HCT116 (cell line): ENCODE measurements around the gene NOP14. TPM values are rescaled to one million over a fixed set of nuclear protein-coding genes. Genes with fewer than 3 reads are reported as not detected.

Source experiments
- ATAC-seq: fragments of 200-7000 bp; cut with Tn5 transposase; 2 replicates; pipeline ENCODE4 v1.9.1; 2020; ENCODE audit warnings: mild to moderate bottlenecking, moderate library complexity
- BruUV-seq: library from RNA; stranded (reverse); fragments of 400-500 nt; replicated peaks from 2 replicates; lab custom pipeline; 2021; lab: Mats Ljungman, UMichigan
- CTCF ChIA-PET: fragments of 300-600 bp; sonication (Branson Sonifier 250); formaldehyde crosslinking; loops from one replicate; lab custom pipeline; 2021; ENCODE audit warnings: antibody characterized with exemption; lab: Charles Lee
- POLR2A ChIA-PET: fragments of 300-600, 350-600 bp; sonication (Branson Sonifier 250); formaldehyde crosslinking; loops from one replicate; lab custom pipeline; 2021; ENCODE audit warnings: antibody characterized with exemption; lab: Charles Lee
- RAD21 ChIA-PET, 2 experiments: fragments of 300-600 bp; sonication (Branson Sonifier 250); formaldehyde crosslinking; loops; one replicate each; lab custom pipeline; 2023; ENCODE audit warnings: low total read pairs in 2 of 2; ENCODE audit not compliant: uncharacterized antibody in 2 of 2, unreplicated experiment in 2 of 2, low non-redundant PET in 1 of 2; lab: Charles Lee
- DNase-seq: peaks from one replicate; pipeline ENCODE4 v3.0.0-alpha.2; 2010; ENCODE audit warnings: low read depth, low spot score
- H2AFZ ChIP-seq: fragments of 200-600 bp; shearing (Covaris generic), sonication (generic); 2 replicates; pipeline ENCODE4 v1.6.1; 2017; ENCODE audit warnings: low read depth, mixed run types, mixed read lengths, antibody characterized with exemption, low read length; ENCODE audit not compliant: poor library complexity, severe bottlenecking
- H3K27ac ChIP-seq: 2 replicates; pipeline ENCODE4 v1.5.1; 2012; ENCODE audit warnings: low read depth, low read length
- H3K27me3 ChIP-seq: fragments of 200-600 bp; sonication (generic); 2 replicates; pipeline ENCODE4 v1.6.1; 2016; ENCODE audit warnings: mixed run types, low read length, mixed read lengths; ENCODE audit not compliant: insufficient read depth
- H3K36me3 ChIP-seq, 2 experiments: fragments of 200-500 bp in 1 of 2; fragments of 200-600 bp in 1 of 2; sonication (Bioruptor generic) in 1 of 2; sonication (generic) in 1 of 2; 2 replicates each; pipeline versions ENCODE4 v1.5.1 to v1.6.1; 2014 to 2016; ENCODE audit warnings: low read length in 2 of 2, inconsistent platforms in 1 of 2, mixed read lengths in 1 of 2, mixed run types in 1 of 2; ENCODE audit not compliant: insufficient read depth in 2 of 2, control insufficient read depth in 1 of 2
- H3K4me1 ChIP-seq, 2 experiments: fragments of 200-600 bp in 1 of 2; sonication (generic) in 1 of 2; 2 replicates each; pipeline versions ENCODE4 v1.5.1 to v1.6.1; 2012 to 2017; ENCODE audit warnings: low read length in 2 of 2, inconsistent platforms in 1 of 2, mild to moderate bottlenecking in 1 of 2, mixed read lengths in 1 of 2, mixed run types in 1 of 2, moderate library complexity in 1 of 2; ENCODE audit not compliant: insufficient read depth in 2 of 2, control insufficient read depth in 1 of 2
- H3K4me2 ChIP-seq: fragments of 200-600 bp; sonication (generic); 2 replicates; pipeline ENCODE4 v1.6.1; 2017; ENCODE audit warnings: mixed run types, low read length, mixed read lengths
- H3K4me3 ChIP-seq, 2 experiments: fragments of 200-600 bp in 1 of 2; sonication (generic) in 1 of 2; replicated peaks in 1 of 2; 2 replicates each; pipeline ENCODE4 v1.5.1; 2011 to 2016; ENCODE audit warnings: low read length in 2 of 2, control low read depth in 1 of 2, low read depth in 1 of 2, mild to moderate bottlenecking in 1 of 2, mixed read lengths in 1 of 2, mixed run types in 1 of 2
- H3K79me2 ChIP-seq: fragments of 200-600 bp; sonication (generic); 2 replicates; pipeline ENCODE4 v1.6.1; 2017; ENCODE audit warnings: mild to moderate bottlenecking, mixed run types, low read length, moderate library complexity, mixed read lengths; ENCODE audit not compliant: insufficient read depth
- H3K9ac ChIP-seq: fragments of 200-600 bp; sonication (generic); 2 replicates; pipeline ENCODE4 v1.6.1; 2016; ENCODE audit warnings: low read length, mixed read lengths
- H3K9me2 ChIP-seq: fragments of 200-600 bp; sonication (generic), shearing (Covaris generic); 2 replicates; pipeline ENCODE4 v1.6.1; 2017; ENCODE audit warnings: mixed run types, mild to moderate bottlenecking, moderate library complexity; ENCODE audit not compliant: insufficient read depth
- H3K9me3 ChIP-seq, 2 experiments: fragments of 200-500 bp in 1 of 2; fragments of 200-600 bp in 1 of 2; sonication (Bioruptor generic) in 1 of 2; sonication (generic) in 1 of 2; 2 replicates each; pipeline ENCODE4 v1.6.1; 2014 to 2017; ENCODE audit warnings: low read length in 2 of 2, mixed read lengths in 2 of 2, inconsistent platforms in 1 of 2, low read depth in 1 of 2, mild to moderate bottlenecking in 1 of 2, mixed run types in 1 of 2, moderate library complexity in 1 of 2; ENCODE audit not compliant: control insufficient read depth in 1 of 2, insufficient read depth in 1 of 2
- H4K20me1 ChIP-seq: fragments of 200-600 bp; sonication (generic), shearing (Covaris generic); 2 replicates; pipeline ENCODE4 v1.6.1; 2017; ENCODE audit warnings: mixed run types, mild to moderate bottlenecking, moderate library complexity; ENCODE audit not compliant: insufficient read depth
- CBX3 ChIP-seq: IDR thresholded peaks from 2 replicates; pipeline ENCODE4 v1.6.1; 2012; ENCODE audit warnings: low read depth
- CEBPB ChIP-seq: IDR thresholded peaks from 2 replicates; pipeline ENCODE4 v1.6.1; 2012; ENCODE audit warnings: low read depth
- EGR1 ChIP-seq: IDR thresholded peaks from 2 replicates; pipeline ENCODE4 v1.6.1; 2012; ENCODE audit warnings: low read depth
- ELF1 ChIP-seq: IDR thresholded peaks from 2 replicates; pipeline ENCODE4 v1.6.1; 2012; ENCODE audit warnings: low read depth, borderline replicate concordance
- EZH2 ChIP-seq: fragments of 200-600 bp; sonication (generic); IDR thresholded peaks from 2 replicates; pipeline ENCODE4 v1.6.1; 2017; ENCODE audit warnings: antibody characterized with exemption, mixed run types
- EZH2phosphoT487 ChIP-seq: fragments of 200-600 bp; IDR thresholded peaks from 2 replicates; pipeline ENCODE4 v1.6.1; 2018; ENCODE audit warnings: antibody characterized with exemption, borderline replicate concordance
- POLR2AphosphoS5 ChIP-seq: IDR thresholded peaks from 2 replicates; pipeline ENCODE4 v1.6.1; 2011; ENCODE audit warnings: mild to moderate bottlenecking, low read depth, low read length, moderate library complexity
- RAD21 ChIP-seq: IDR thresholded peaks from 2 replicates; pipeline ENCODE4 v1.6.1; 2012; ENCODE audit warnings: low read depth, mild to moderate bottlenecking
- SIN3A ChIP-seq: IDR thresholded peaks from 2 replicates; pipeline ENCODE4 v1.6.1; 2012; ENCODE audit warnings: low read depth
- SP1 ChIP-seq: IDR thresholded peaks from 2 replicates; pipeline ENCODE4 v1.6.1; 2012; ENCODE audit warnings: low read depth
- SRF ChIP-seq: IDR thresholded peaks from 2 replicates; pipeline ENCODE4 v1.6.1; 2012; ENCODE audit warnings: low read depth
- YY1 ChIP-seq: IDR thresholded peaks from 2 replicates; pipeline ENCODE4 v1.6.1; 2011; ENCODE audit warnings: low read length, low read depth, moderate library complexity, mild to moderate bottlenecking; ENCODE audit not compliant: insufficient replicate concordance; ENCODE audit errors: extremely low read depth
- ZFX ChIP-seq: fragments of 450-650 bp; IDR thresholded peaks from 2 replicates; pipeline ENCODE4 v1.6.1; 2017
- intact Hi-C: fragments of 100-400 bp; cut with micrococcal nuclease; formaldehyde crosslinking; loops from 2 replicates; pipeline ENCODE4 v1.10.0; 2022
- total RNA-seq: library from RNA; stranded (reverse); gene quantifications from one replicate; pipeline ENCODE4 v1.2.1, GENCODE V29; 2021; ENCODE audit not compliant: unreplicated experiment
- TF ChIP-seq, protein P1 (sequence below): IDR thresholded peaks from 2 replicates; pipeline ENCODE4 v1.6.1; 2012
- TF ChIP-seq, protein P2 (sequence below): IDR thresholded peaks from 2 replicates; pipeline ENCODE4 v1.6.1; 2011; ENCODE audit warnings: mild to moderate bottlenecking, low read length, moderate library complexity; ENCODE audit not compliant: insufficient replicate concordance; ENCODE audit errors: extremely low read depth
- TF ChIP-seq, protein P3 (sequence below): IDR thresholded peaks from 2 replicates; pipeline ENCODE4 v1.6.1; 2012; ENCODE audit warnings: low read depth
- TF ChIP-seq, protein P4 (sequence below): IDR thresholded peaks from 2 replicates; pipeline ENCODE4 v1.6.1; 2012
- TF ChIP-seq, protein P5 (sequence below), 3 experiments: fragments of 200-600 bp in 1 of 3; sonication (generic) in 1 of 3; IDR thresholded peaks in 2 of 3; conservative IDR thresholded peaks in 1 of 3; 2 replicates each; pipeline ENCODE4 v1.5.1; 2012 to 2017; ENCODE audit warnings: low read depth in 2 of 3, low read length in 2 of 3, antibody characterized with exemption in 1 of 3, borderline replicate concordance in 1 of 3, control low read depth in 1 of 3, mild to moderate bottlenecking in 1 of 3, mixed read lengths in 1 of 3, mixed run types in 1 of 3, moderate library complexity in 1 of 3; ENCODE audit not compliant: insufficient read depth in 1 of 3

NOP14 gene
- total RNA-seq, 1 experiment from 2014 or later = 67.3 TPM

DNA sequence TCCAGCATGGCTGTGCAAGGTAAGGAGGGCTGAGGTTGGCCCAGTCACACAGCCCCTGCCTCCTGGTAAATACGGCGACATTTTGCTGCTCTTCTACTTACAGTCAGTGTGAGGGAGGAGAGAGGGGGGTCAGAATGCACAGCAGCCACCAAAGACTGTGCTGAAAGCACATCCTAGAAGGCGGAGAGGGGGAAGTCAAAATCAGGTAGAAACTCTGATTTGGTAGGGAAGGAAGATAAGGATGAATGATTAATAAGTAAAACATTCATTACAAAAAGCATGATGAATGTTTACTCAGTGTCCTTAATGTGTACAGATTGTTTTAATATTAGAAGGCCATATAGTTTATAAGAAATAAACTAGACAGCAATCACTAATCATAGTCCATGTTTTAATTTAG is 62.0 kb downstream of the NOP14 start:
- H2AFZ ChIP-seq = no peak overlapping the region
- DNase-seq (no peak), ATAC-seq (no peak)
- TF ChIP-seq, protein P1, sequence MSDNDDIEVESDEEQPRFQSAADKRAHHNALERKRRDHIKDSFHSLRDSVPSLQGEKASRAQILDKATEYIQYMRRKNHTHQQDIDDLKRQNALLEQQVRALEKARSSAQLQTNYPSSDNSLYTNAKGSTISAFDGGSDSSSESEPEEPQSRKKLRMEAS = no peak
- TF ChIP-seq SIN3A (no peak), SRF (no peak), EZH2phosphoT487 (no peak), POLR2AphosphoS5 (no peak), ELF1 (no peak), ZFX (no peak), SP1 (no peak), YY1 (no peak), CEBPB (no peak), EGR1 (no peak), CBX3 (no peak), RAD21 (no peak), EZH2 (no peak)
- TF ChIP-seq, protein P2, sequence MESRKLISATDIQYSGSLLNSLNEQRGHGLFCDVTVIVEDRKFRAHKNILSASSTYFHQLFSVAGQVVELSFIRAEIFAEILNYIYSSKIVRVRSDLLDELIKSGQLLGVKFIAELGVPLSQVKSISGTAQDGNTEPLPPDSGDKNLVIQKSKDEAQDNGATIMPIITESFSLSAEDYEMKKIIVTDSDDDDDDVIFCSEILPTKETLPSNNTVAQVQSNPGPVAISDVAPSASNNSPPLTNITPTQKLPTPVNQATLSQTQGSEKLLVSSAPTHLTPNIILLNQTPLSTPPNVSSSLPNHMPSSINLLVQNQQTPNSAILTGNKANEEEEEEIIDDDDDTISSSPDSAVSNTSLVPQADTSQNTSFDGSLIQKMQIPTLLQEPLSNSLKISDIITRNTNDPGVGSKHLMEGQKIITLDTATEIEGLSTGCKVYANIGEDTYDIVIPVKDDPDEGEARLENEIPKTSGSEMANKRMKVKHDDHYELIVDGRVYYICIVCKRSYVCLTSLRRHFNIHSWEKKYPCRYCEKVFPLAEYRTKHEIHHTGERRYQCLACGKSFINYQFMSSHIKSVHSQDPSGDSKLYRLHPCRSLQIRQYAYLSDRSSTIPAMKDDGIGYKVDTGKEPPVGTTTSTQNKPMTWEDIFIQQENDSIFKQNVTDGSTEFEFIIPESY = no peak
- TF ChIP-seq, protein P3, sequence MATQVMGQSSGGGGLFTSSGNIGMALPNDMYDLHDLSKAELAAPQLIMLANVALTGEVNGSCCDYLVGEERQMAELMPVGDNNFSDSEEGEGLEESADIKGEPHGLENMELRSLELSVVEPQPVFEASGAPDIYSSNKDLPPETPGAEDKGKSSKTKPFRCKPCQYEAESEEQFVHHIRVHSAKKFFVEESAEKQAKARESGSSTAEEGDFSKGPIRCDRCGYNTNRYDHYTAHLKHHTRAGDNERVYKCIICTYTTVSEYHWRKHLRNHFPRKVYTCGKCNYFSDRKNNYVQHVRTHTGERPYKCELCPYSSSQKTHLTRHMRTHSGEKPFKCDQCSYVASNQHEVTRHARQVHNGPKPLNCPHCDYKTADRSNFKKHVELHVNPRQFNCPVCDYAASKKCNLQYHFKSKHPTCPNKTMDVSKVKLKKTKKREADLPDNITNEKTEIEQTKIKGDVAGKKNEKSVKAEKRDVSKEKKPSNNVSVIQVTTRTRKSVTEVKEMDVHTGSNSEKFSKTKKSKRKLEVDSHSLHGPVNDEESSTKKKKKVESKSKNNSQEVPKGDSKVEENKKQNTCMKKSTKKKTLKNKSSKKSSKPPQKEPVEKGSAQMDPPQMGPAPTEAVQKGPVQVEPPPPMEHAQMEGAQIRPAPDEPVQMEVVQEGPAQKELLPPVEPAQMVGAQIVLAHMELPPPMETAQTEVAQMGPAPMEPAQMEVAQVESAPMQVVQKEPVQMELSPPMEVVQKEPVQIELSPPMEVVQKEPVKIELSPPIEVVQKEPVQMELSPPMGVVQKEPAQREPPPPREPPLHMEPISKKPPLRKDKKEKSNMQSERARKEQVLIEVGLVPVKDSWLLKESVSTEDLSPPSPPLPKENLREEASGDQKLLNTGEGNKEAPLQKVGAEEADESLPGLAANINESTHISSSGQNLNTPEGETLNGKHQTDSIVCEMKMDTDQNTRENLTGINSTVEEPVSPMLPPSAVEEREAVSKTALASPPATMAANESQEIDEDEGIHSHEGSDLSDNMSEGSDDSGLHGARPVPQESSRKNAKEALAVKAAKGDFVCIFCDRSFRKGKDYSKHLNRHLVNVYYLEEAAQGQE = no peak
- TF ChIP-seq, protein P4, sequence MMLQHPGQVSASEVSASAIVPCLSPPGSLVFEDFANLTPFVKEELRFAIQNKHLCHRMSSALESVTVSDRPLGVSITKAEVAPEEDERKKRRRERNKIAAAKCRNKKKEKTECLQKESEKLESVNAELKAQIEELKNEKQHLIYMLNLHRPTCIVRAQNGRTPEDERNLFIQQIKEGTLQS = no peak
- TF ChIP-seq, protein P5, sequence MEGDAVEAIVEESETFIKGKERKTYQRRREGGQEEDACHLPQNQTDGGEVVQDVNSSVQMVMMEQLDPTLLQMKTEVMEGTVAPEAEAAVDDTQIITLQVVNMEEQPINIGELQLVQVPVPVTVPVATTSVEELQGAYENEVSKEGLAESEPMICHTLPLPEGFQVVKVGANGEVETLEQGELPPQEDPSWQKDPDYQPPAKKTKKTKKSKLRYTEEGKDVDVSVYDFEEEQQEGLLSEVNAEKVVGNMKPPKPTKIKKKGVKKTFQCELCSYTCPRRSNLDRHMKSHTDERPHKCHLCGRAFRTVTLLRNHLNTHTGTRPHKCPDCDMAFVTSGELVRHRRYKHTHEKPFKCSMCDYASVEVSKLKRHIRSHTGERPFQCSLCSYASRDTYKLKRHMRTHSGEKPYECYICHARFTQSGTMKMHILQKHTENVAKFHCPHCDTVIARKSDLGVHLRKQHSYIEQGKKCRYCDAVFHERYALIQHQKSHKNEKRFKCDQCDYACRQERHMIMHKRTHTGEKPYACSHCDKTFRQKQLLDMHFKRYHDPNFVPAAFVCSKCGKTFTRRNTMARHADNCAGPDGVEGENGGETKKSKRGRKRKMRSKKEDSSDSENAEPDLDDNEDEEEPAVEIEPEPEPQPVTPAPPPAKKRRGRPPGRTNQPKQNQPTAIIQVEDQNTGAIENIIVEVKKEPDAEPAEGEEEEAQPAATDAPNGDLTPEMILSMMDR (IDR thresholded peaks at IDR 0.05 in 2 of 3, conservative IDR thresholded peaks at IDR 0.05 in 1 of 3; ENCODE audit: borderline replicate concordance in 1 of 3, insufficient read depth in 1 of 3, low read depth in 2 of 3, low read length in 2 of 3) = no peak
- no peak overlapping the region for H3K9ac ChIP-seq
- H3K9me3 ChIP-seq = no peaks in the 10 kb centered on the region
- no peak overlapping the region for H3K27ac ChIP-seq
- H3K4me1 ChIP-seq = no peaks in the 10 kb centered on the region
- no peaks in the 10 kb centered on the region for H3K79me2 ChIP-seq
- H3K9me2 ChIP-seq = no peaks in the 10 kb centered on the region
- no peak overlapping the region for H3K4me2 ChIP-seq
- ChIA-PET CTCF (no interaction called here), RAD21 (no interaction called here), POLR2A (interaction anchor here (0.6 kb wide), 1 partner anchor 12 kb away, joined by 3 read pairs; no protein-coding TSS in a partner anchor)
- peaks cover 31 to 43% of the 10 kb centered on the region in 2 experiments for H3K36me3 ChIP-seq
- H4K20me1 ChIP-seq = no peaks in the 10 kb centered on the region
- intact Hi-C loops = no loop called here
- H3K27me3 ChIP-seq = no peaks in the 10 kb centered on the region
- no peak overlapping the region for H3K4me3 ChIP-seq
- BruUV-seq = no TSS peak
